ENCODE data around the gene SSBP4.
"Not testable (repeated sequence)": the region's sequence is repeated elsewhere in the genome, so short reads cannot be mapped to it uniquely, and the experiment has no call there.

SSBP4 gene

GRCh38 chr19:18396471-18397241 is 22.5 kb upstream of the SSBP4 start:
- no peak for DNase-seq

GRCh38 chr19:18397242-18398202 is 21.7 kb upstream of the SSBP4 start, which contains the start of gene LRRC25:
Gene LRRC25 (minus strand): TSS chr19:18397622. CDS start chr19:18396963, 659 bp downstream.
- no peak for DNase-seq

- no peak for DNase-seq
These were observed 20.2 kb upstream of the SSBP4 start for GRCh38 chr19:18399008-18399407.

- no peak for DNase-seq
These were observed 17.6 kb upstream of the SSBP4 start for GRCh38 chr19:18401580-18402112.

GRCh38 chr19:18402455-18403248 is 16.5 kb upstream of the SSBP4 start:
- not testable (repeated sequence) for DNase-seq

GRCh38 chr19:18405754-18406153 is 13.4 kb upstream of the SSBP4 start:
- not testable (repeated sequence) for DNase-seq

- no peak for DNase-seq
These were observed 12.4 kb upstream of the SSBP4 start for GRCh38 chr19:18406749-18407148.

GRCh38 chr19:18408053-18408476 is 11.1 kb upstream of the SSBP4 start:
- no peak for DNase-seq

- no peak for DNase-seq
These were observed 6.5 kb upstream of the SSBP4 start for GRCh38 chr19:18412610-18413239.

- no peak for DNase-seq
These were observed 4.6 kb upstream of the SSBP4 start for GRCh38 chr19:18414504-18415177.

GRCh38 chr19:18415178-18415867 is 3.9 kb upstream of the SSBP4 start:
- DNase-seq = no peak

GRCh38 chr19:18416778-18417249 is 2.4 kb upstream of the SSBP4 start:
- DNase-seq = peak; percentile 43

GRCh38 chr19:18417250-18418028 is 1.8 kb upstream of the SSBP4 start:
- DNase-seq = no peak

- DNase-seq = no peak
These were observed 1.1 kb upstream of the SSBP4 start for GRCh38 chr19:18418029-18418482.

GRCh38 chr19:18418483-18419194 is 559 bp upstream of the SSBP4 start:
- DNase-seq = no peak

GRCh38 chr19:18419699-18420460 is 682 bp downstream of the SSBP4 start:
- peak; percentile 25 for DNase-seq

- no peak for DNase-seq
These were observed 1.7 kb downstream of the SSBP4 start for GRCh38 chr19:18420930-18421329.

GRCh38 chr19:18421371-18421959 is 2.3 kb downstream of the SSBP4 start:
- peak; percentile 53 for DNase-seq
